ENCODE measurements around the gene ESAM.
A peak's percentile ranks its signal among the peaks of the same experiment; 100 is the strongest.

Gene ESAM

GRCh38 chr11:124740277-124740882 is 21.7 kb downstream of the ESAM start (continued):
- TF ChIP-seq KLF17 (tag by site-specific recombination; IDR thresholded peaks at IDR 0.05): peak; percentile 14; the same call in 1 of the 2 replicates
- peak; percentile 32; the same call in 1 of the 2 replicates for TF ChIP-seq KLF8 (tag by site-specific recombination; IDR thresholded peaks at IDR 0.05)

- Histone ChIP-seq H3K9me3 (ENCODE audit: control insufficient read depth, insufficient read depth, low read depth, low read length) (no peaks in the 10 kb centered on the region), H3K36me3 (ENCODE audit: control insufficient read depth in 2 of 2, insufficient read depth in 1 of 2, low read length in 2 of 2) (no peaks in the 10 kb centered on the region), H3K27ac (ENCODE audit: extremely low read depth, low read depth, low read length) (no peak within 1 kb of the TSS), H3K4me1 (ENCODE audit: control insufficient read depth, insufficient read depth, low read length) (no peaks in the 10 kb centered on the region; the same call in 1 of the 2 replicates), H3K4me3 (ENCODE audit: low read depth, low read length) (peak within 1 kb of the TSS; percentile 59)
- ChIA-PET CTCF (interaction anchor here (0.5 to 1.4 kb wide), 8 partner anchors 8 to 1059 kb away, joined by 3 read pairs; no protein-coding TSS in a partner anchor), POLR2A (interaction anchor here (0.7 to 1.4 kb wide), 7 partner anchors 13 to 117 kb away, joined by 3 to 9 read pairs (median 4); partner anchors contain the start of genes SIAE, SPA17, TBRG1 and VSIG2)
- TF ChIP-seq ZNF214 (tag by site-specific recombination; IDR thresholded peaks at IDR 0.05; ENCODE audit: borderline replicate concordance): no peak
- no peak for TF ChIP-seq ELK4 (IDR thresholded peaks at IDR 0.05; ENCODE audit: borderline replicate concordance, low read depth, low read length)
- peak; percentile 97 for TF ChIP-seq ZFHX2 (tag by site-specific recombination; conservative IDR thresholded peaks at IDR 0.05)
- no peak for TF ChIP-seq ZNF48 (tag by site-specific recombination; IDR thresholded peaks at IDR 0.05)
- TF ChIP-seq MZF1 (tag by site-specific recombination; IDR thresholded peaks at IDR 0.05; ENCODE audit: borderline replicate concordance): no peak; the same call in 1 of the 2 replicates
- no peak for TF ChIP-seq ZFP69B (tag by site-specific recombination; IDR thresholded peaks at IDR 0.05)
- no peak for TF ChIP-seq KLF16 (tag by site-specific recombination; IDR thresholded peaks at IDR 0.05)
- TF ChIP-seq ZFP3 (tag by site-specific recombination; IDR thresholded peaks at IDR 0.05; ENCODE audit: low read depth): no peak
- no peak for TF ChIP-seq ZNF473 (tag by site-specific recombination; IDR thresholded peaks at IDR 0.05)
- no peak for TF ChIP-seq ZNF843 (tag by site-specific recombination; IDR thresholded peaks at IDR 0.05)
- TF ChIP-seq FEZF1 (tag by site-specific recombination; IDR thresholded peaks at IDR 0.05): no peak
- 0 out of 2 replicates have a peak, but pooled peaks have one; percentile 22 for TF ChIP-seq ZBTB6 (tag by site-specific recombination; IDR thresholded peaks at IDR 0.05)
- 0 out of 2 replicates have a peak, but pooled peaks have one; percentile 29 for TF ChIP-seq KLF8 (tag by site-specific recombination; IDR thresholded peaks at IDR 0.05)
- TF ChIP-seq GLIS2 (tag by site-specific recombination; IDR thresholded peaks at IDR 0.05): no peak
- no peak for TF ChIP-seq ZNF248 (tag by site-specific recombination; IDR thresholded peaks at IDR 0.05)
- peak; percentile 71 for TF ChIP-seq SP2 (tag by site-specific recombination; IDR thresholded peaks at IDR 0.05)
- TF ChIP-seq ZBTB8A (tag by site-specific recombination; IDR thresholded peaks at IDR 0.05): peak; percentile 63
- TF ChIP-seq ZNF174 (tag by site-specific recombination; IDR thresholded peaks at IDR 0.05): no peak
- no peak for TF ChIP-seq ZNF157 (tag by site-specific recombination; IDR thresholded peaks at IDR 0.05)
- no peak for TF ChIP-seq ZNF747 (tag by site-specific recombination; IDR thresholded peaks at IDR 0.05)
- no peak for TF ChIP-seq BCL11A (tag by site-specific recombination; IDR thresholded peaks at IDR 0.05; ENCODE audit: low read depth)
- peak; percentile 94 for TF ChIP-seq ZNF600 (tag by site-specific recombination; IDR thresholded peaks at IDR 0.05)
- TF ChIP-seq IKZF3 (tag by site-specific recombination; IDR thresholded peaks at IDR 0.05): no peak
- no peak for TF ChIP-seq ZNF280D (tag by site-specific recombination; IDR thresholded peaks at IDR 0.05)
- TF ChIP-seq SCRT1 (tag by site-specific recombination; IDR thresholded peaks at IDR 0.05; ENCODE audit: borderline replicate concordance): no peak
- TF ChIP-seq EGR2 (tag by site-specific recombination; IDR thresholded peaks at IDR 0.05; ENCODE audit: low read depth): peak; percentile 95
- no peak for TF ChIP-seq ZNF335 (tag by site-specific recombination; conservative IDR thresholded peaks at IDR 0.05)
- TF ChIP-seq GLIS1 (tag by site-specific recombination; IDR thresholded peaks at IDR 0.05): peak; percentile 35; the same call in 1 of the 2 replicates
- no peak for TF ChIP-seq ZNF292 (tag by site-specific recombination; IDR thresholded peaks at IDR 0.05; ENCODE audit: borderline replicate concordance, low read depth)
Measured at GRCh38 chr11:124739479-124740276, 22.4 kb downstream of the ESAM start, which contains the start of gene NRGN. TSS of gene NRGN (plus strand) at chr11:124739942. CDS start at chr11:124740085, 143 bp downstream.
